GM19438 (cell line): ENCODE results near the gene VPS45.
"Not testable (repeated sequence)": the region's sequence is repeated elsewhere in the genome, so short reads cannot be mapped to it uniquely, and the experiment has no call there.

ENCODE experiments used
- ATAC-seq: cut with Tn5 transposase; IDR thresholded peaks from one replicate; pipeline ENCODE4 v1.9.1; 2021; ENCODE audit warnings: low read depth; ENCODE audit not compliant: unreplicated experiment

The VPS45 gene

GRCh38 chr1:150185481-150185880, 117.9 kb downstream of the VPS45 start:
- no peak for ATAC-seq

GRCh38 chr1:150186438-150186788, 118.8 kb downstream of the VPS45 start:
- ATAC-seq: not testable (repeated sequence)

GRCh38 chr1:150186789-150187559, 119.4 kb downstream of the VPS45 start:
- no peak for ATAC-seq

GRCh38 chr1:150187560-150187931, 120.0 kb downstream of the VPS45 start:
- ATAC-seq: no peak

- ATAC-seq: no peak
These were observed 124.4 kb downstream of the VPS45 start for GRCh38 chr1:150192012-150192411.

GRCh38 chr1:150194381-150195031, 126.9 kb downstream of the VPS45 start:
- no peak for ATAC-seq
